Measurements from ENCODE around the gene C16orf89.
"Not testable (repeated sequence)": the region's sequence is repeated elsewhere in the genome, so short reads cannot be mapped to it uniquely, and the experiment has no call there.

C16orf89 gene

DNA sequence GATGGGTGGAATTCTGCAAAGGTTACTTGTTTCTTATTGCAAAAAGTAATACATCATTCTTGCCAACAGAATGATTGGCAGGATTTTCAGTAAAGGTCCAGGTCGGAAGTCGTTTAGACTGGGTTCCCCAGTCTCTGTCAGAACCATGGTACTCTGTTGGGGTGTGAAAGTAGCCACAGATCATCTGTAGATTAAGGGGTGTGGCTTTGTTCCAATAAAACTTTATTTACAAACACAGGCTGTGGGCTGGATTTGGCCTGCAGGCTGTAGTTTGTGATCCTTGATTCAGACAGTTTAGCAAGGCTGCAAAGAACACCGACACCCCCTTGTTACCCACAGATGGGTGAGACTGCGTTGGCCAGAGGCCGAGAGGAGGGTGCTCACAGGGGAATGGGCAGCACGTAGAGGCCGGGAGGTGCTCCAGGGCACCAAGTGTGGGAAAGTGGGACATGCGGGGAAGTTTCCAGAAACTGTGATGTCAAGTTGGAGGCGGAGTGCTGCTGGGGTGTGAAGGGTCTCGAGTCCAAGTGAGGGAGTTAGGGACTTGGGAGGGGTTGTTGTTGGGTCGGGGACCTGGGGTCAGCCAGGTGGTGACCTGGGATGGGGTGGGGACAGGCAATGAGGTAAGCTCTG, 18.5 kb upstream of the C16orf89 start:
- DNase-seq = not testable (repeated sequence)

DNA sequence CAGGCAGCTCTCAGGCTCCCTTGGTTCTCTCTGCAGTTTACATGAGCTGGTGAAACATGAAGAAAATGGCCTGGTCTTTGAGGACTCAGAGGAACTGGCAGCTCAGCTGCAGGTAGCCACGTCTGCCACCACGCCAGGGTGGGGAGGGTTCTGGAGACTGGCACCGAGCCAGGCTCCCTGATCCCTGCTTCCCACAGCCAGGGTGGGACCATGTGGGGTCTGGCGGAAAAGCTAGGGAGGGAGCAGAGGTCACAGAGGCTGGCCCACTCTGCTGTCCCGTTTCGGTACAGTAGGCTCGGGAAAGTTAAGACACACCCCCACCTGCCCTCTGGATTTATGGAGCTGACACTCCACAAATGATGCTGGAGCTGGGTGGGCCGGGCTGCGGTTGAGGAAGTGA, 17.9 kb upstream of the C16orf89 start:
- not testable (repeated sequence) for DNase-seq

DNA sequence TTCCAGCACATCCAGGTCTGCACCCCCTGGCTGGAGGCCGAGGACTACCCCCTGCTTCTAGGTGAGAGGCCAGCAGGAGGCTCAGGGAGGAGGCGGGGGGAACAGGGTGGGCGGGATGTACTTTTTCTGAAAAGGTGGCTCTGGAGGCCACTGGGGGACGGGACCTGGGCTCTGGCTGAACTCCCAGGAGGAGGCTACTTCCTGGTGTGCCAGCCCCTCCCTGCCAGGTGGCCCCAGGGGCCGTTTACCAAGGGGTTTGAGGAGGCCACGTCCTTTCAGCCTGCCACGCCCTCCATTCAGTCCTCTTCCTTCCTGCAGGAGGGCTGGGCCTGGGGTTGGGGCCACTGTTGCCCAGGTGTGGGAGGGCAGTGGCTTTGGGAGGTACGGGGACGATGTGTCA, 15.2 kb upstream of the C16orf89 start:
- not testable (repeated sequence) for DNase-seq

DNA sequence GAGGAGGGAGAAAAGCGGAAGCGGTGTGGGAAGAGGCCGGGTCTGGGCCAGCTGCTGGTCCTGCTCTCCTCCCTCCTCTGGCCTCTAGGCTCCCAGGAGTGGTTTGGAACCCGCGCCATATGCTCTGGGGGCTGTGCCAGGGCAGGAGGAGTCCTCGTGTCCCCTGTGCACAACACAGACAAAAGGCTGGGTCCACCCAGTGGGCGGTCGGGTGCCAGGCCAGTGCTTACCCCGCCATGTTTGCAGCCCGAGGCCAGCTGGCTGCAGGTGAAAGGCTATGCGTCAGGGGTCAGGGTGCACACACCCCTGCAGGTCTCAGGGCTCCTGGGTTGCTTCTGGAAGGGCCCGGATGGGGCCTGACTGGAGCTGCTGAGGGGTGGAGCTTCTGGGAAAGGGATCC, 14.7 kb upstream of the C16orf89 start:
- not testable (repeated sequence) for DNase-seq

DNA sequence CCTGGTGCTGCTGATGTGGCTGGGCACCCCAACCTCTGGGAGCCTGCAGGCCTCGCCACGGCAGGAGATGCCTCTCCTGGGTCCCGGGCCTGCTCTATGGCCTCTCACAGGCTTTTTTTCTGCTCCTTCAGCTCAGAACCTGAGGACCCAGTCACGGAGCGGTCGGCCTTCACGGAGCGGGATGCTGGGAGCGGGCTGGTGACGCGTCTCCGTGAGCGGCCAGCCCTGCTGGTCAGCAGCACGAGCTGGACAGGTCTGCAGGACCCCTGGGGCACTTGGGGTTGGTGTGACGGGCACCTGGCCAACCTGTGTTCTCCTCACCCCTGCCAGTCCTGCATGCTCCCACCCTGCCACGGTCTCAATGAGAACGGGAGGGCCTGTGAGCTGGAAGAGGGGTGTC, 12.9 kb upstream of the C16orf89 start:
- no peak for DNase-seq

DNA sequence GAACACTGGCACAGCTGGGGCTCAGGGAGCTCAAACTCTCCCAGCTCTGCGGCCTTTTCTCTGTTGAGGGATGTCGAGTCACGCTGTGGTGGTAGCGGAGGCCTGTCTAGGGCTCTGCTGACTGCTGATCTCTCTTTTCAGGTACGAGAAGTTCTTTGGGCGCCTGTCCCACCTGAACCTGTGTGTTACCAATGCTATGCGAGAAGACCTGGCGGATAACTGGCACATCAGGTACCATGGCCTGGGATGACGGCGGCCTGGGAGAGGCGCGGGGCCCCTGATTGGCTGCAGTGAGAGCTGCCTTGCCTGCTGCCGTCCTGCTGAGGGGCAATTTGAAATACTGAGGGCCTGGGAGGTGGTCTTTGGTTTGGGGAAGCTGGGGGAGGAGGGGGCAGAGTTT, 11.5 kb upstream of the C16orf89 start:
- DNase-seq = no peak

DNA sequence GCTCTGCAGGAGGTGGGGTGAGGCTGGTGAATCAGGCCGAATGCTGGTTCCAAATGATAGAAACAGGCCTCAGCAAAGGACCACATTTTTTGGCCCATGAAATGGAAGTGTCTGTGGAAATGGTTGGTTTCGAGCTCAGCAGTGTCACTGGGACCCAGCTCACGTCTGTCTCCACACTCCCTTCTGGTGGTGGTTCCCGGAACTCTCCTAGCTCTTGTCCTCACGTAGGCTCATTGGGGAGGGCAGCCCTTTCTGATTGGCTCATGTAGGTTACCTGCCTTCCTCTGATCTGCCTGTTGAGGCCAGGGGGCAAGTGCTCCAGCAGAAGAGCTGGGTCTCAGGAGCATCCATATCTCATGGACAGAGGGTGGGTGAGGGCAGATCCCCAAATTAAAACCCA, 9.9 kb upstream of the C16orf89 start:
- no peak for DNase-seq

DNA sequence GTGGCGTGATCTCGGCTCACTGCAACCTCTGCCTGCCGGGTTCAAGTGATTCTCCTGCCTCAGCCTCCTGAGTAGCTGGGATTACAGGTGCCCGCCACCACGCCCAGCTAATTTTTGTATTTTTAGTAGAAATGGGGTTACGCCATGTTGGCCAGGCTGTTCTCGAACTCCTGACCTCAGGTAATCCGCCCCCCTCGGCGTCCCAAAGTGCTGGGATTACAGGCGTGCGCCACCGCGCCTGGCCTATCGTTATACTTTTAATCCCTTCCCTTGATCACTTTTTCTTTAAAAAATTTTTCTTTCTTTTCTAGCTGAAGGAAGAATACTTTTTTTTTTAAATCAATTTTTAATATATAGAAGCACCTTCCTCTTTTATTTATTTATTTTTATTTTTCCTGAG, 8.0 kb upstream of the C16orf89 start:
- not testable (repeated sequence) for DNase-seq

DNA sequence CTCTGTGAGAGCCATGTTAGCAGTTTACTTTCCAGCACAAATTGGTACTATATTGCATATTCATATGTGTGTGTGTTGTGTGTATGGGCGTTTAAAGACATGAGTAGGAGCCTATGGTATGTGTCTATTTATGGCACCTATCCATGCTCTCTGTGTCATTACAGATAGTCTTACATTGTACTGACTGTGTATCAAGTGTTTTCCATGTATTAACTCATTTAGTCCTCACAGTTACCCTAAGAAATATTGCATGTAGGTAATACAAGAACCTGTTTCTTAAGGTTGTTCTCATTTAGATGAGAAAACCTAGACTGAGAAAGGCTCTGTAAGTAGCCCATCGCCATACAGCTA, 7.5 kb upstream of the C16orf89 start:
- no peak for DNase-seq

DNA sequence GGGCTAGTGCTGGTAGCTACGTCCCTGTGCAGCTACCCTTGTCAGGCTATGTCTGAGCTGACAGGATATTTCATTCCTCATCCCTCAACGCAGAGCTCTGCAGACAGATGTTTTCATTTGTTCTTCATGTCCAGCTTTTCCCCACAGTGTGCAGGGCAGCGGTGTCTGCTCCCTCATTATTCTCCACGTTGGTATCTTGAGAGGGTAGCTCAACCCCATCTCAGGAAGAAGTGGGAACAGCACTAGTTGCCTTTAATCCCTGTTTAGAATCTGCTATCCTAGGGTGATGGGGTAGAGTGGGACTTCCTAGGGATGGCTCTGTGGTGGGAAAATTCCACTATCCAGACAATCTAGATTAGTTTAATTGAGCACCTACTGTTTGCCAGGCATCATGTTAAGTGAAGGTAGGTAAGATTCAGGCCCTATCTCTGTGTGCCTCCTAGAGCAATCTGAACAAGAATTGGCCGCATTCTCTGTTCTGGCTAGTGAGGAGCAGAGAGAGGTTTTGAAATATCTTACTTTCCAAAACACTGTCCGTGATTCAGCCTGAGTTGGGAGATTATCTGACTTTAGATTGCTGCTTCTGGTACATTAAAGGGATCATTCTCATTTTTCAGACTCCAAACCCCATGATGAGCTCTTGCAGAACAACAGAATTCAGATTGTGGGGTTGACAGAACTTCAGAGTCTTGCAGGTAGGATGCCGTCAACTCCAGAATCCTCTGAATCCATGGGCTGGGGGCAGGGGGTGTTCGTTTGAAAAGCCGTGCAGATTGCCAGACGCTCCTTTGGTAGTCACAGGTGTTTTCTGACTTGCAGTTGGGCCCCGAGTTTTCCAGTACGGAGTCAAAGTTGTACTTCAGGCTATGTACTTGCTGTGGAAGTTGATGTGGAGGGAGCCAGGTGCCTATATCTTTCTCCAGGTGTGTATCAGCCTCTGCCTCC, 6.8 kb upstream of the C16orf89 start:
- DNase-seq = no peak

DNA sequence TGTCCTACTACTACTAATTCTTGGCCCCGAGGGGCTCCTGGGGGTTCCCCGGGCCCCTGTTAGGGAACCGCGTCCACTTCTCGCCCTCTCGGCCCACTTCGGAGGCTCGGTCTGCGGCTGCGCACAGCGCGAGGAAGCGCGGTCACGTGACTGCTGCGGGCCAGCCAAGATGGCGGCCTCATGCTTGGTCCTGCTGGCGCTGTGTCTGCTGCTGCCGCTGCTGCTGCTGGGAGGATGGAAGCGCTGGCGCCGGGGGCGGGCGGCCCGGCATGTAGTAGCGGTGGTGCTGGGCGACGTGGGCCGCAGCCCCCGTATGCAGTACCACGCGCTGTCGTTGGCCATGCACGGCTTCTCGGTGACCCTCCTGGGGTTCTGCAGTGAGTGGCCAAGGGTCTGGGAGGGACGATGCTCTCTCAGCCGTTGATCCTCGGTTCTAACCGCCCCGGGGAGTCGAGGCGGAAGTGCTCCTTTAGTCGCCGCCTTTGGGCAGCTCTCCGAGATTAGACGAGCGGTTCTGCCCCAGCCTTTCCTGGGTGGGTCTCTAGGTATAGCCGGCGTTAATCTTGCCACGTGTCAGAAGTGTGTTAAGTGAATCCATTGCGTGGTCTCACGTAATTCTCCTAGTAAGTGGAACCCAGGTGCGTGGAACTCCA, 6.1 kb upstream of the C16orf89 start, which contains the start of gene ALG1:
Gene ALG1 (plus strand): TSS at position 163 of the 653 bp plus-strand sequence. CDS start 7 bp downstream, at position 170.
- peak; percentile 91 for DNase-seq

DNA sequence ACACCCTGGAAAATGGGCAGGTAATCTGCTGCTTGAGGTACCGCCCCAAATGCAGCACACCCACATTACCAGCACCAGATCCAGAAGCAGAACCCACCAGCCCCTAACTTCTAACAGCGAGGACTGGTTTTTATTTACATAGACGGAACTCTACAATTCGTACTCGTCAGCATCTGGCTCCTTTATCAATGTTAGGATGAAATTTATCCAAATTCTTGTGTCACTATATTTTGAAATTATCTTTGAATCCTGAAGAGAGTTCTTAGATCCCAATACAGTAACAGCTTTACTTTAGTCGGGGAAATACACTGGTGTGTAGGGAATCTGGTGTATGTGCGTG, 5.6 kb upstream of the C16orf89 start:
- DNase-seq = no peak

DNA sequence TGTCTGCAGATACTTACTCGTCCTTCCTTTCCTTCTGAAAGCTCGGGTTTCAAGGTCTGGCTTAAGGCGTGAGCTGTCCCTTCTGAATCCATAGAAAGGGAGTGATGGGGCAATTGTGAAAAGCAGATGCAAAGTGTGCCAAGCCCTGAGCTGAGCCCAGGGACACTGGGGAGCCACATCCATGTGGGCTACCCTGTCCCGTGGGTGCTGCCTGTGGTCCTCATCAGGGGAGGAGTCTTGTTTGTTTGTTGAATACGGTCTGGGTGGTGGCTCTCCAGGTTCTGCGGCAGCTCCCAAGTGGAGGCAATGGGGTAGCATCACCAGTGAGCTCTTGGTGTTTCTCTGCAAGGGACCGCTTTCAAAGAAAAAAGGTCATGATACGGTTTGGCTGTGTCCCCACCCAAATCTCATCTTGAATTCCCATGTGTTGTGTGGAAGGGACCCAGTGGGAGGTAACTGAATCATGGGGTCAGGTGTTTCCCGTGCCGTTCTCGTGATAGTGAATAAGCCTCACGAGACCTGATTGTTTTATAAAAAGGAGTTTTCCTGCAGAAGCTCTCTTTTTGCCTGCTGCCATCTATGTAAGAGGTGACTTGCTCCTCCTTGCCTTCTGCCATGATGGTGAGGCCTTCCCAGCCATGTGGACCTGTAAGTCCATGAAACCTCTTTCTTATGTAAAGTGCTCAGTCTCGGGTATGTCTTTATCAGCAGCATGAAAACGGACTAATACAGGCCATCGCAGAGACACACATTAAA, 4.9 kb upstream of the C16orf89 start:
- DNase-seq = no peak

DNA sequence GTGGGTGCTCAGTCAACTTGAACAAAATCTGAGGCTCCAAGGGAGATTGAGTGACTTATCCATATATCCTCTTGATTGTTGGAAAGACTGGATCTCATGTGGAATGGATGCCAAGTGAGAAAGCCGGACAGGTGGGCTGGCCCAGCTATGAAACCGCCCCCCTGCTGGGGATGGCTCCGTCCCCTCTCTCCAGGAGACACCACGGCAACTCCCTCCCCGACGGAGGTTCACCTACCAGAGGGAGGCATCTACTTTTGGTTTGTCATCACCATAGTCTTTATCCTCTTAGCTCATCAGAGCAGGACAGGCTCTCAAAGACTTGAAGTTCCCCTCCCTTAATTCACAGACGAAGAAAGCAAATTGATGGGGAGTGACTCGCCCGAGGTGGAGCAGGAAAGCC, 4.1 kb upstream of the C16orf89 start:
- DNase-seq = no peak

DNA sequence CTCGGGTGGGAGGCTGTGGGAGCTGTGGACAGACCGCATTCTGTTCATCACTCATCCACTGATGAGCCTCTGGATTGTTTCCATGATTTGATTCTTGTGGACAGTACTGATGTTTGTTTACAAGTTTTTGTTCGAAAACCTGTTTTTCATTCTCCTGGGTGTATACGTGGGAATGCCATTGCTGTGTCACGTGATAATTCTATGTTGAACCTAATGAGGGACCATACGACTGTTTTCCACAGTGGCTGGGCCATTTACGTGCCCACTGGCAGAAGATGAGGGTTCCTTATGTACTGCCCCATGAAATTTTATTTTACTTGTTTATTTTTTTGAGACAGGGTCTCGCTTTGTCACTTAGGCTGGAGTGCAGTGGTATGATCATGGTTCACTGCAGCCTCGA, 3.3 kb upstream of the C16orf89 start:
- DNase-seq = no peak

DNA sequence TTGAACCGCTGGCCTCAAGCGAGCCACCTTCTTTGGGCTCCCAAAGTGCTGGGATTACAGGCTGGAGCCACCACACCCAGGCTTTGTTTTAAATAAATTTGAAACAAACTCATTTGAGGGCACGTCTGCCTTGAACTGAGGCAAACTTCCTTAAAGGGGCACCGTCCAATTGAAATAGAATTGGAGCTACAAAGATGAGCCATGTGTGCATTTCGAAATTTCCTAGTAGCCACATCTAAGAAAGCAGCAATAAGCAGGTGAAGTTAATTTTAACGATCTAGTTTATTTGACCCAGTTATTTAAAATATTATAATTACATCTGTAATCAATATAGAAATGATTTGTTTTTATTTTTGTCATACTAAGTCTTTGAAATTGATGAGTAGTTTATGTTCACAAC, 755 bp upstream of the C16orf89 start:
- no peak for DNase-seq

DNA sequence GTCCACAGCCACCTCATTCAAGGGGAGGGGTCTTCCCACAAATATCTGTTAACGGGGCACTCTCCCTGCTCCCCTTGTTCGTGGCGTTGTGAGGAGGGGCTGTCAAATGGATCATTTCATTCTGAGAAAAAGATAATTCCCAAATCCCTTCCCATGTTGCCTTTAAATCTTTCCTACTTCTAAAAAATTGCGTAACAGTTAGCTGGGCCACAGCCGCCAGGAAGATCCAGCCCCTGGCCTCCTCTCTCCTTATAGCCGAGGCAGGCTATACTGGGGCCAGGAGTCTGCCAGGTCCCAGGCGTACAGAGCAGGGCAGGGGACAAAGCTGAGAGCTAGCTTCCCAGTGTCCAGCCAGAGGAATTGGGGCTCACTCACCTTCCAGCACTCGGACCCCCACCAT, 430 bp downstream of the C16orf89 start:
- DNase-seq = no peak

DNA sequence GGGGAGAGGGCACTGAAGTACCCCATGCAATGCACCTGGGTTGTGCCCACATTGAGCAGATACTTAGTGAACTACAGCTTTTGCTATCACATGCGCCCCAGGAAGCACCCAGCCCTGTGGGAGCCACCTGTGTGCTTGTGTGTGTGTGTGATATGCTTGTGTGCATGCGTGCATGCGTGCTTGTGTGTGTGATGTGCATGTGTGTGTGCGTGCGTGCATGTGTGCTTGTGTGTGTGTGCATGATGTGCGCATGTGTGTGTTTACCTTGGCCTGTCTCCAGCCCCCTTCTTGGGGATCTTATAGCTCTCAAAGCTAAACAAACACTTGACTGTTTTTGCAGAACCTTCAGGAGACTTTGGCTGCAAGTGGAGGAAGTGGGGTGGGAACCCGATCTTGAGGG, 841 bp downstream of the C16orf89 start:
- DNase-seq = no peak

DNA sequence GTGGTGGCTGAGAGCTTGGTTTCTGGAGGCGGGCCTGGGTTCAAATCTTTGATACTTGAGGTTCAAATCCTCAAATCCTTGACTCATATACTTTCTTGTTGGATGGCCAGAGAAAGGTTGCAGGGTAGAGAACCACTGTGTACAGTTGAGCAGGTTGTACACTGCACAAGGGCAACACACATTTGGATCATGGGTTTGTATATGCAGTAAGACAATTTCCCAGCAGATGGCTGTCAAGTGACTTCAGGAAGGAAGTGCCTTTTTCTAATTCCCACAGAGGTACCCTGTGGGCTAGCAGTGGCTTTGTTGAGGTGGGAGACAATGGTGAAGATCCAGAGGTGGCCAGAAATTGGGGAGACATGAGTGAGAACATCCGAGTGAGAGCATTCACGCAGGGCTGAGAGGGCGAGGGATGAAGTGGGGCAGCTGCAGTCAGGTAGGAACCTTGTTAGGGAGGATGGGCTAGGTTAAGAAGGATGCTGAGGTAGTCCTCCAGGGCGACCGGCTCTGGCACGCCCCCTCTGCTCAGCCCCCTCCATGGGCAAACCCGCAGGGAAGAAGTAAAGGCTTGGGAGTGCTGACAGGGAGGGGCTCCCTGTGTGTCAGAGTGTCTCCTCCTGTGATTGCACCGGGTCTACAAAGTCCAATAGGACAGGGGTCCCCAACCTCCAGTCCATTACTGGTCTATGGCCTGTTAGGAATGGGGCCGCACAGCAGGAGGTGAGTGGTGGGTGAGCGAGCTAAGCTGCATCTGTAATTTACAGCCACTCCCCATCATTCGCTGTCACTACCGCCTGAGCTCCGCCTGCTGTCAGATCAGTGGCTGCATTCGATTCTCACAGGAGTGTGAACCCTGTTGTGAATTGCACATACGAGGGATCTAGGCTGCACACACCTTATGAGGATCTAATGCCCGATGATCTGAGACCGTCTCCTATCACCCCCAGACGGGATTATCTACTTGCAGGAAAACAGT, 2.7 kb downstream of the C16orf89 start:
- no peak for DNase-seq

DNA sequence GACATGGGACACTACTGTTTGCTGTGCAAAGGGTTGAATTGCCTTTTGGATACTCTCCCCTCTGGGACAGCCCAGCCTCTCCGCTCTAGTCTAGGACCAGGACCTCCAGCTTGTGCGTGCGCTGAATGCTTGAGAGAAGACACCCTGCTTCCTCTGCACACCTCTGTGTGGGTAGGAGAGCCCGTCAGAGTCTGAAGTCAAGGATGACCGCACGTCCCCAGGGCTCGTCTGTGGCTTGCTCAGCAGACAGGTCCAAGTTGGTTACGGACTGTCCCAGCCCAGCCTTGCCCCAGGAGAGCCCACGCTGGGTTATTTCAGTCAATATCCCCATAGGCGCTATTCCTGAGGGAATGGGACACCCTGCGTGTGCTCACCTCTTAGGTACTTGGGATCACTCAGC, 3.7 kb downstream of the C16orf89 start:
- no peak for DNase-seq

DNA sequence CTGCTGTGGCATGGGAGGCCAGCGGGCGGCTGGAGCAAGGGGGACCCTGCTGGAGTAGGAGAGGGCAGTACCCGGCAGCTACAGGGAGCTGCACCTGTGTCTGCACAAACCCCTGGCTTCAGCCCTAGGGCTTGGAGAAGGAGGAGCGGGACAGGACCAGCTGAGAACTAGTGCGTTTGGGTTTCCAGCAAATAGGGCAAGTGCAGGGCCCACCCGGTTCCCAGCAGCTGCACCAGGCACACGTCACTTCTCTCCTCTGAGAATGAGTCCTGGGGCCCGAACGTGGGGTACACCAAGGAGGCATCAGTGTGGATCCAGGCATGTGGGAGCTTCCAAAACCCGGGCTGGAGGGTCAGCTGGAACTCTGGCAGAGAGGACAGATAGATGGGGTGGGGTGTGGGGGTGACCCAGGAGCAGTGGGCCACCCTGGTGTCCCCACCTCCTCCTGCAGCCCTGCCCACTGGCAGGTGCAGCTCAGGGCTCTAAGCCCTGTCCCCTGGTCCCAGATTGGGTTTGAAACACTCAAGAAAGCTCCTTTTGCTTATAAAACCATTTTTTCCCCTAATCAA, 5.6 kb downstream of the C16orf89 start:
- no peak for DNase-seq
